Esophagus mucosa (tissue), 1 donor: ENCODE data around the gene CENPK. TPM values are rescaled to one million over a fixed set of nuclear protein-coding genes. Genes with fewer than 3 reads are reported as not detected.

Source experiments
- total RNA-seq: library from RNA; stranded (reverse); gene quantifications from one replicate; pipeline ENCODE4 v1.2.4, GENCODE V29; 2023
- donor health status: DM: yes; HTN: yes; CAD: no.

CENPK gene
- total RNA-seq, 1 donor from 2014 or later: 9.3 TPM

Other genes with a start within 250 kb of the CENPK start
- gene ADAMTS6, start 81.2 kb downstream of the CENPK start, total RNA-seq: 1.2 TPM
- 16.6 TPM for gene PPWD1, start 128 bp upstream of the CENPK start, total RNA-seq
- gene TRIM23, start 61.2 kb upstream of the CENPK start, total RNA-seq: 4.8 TPM
- 1.5 TPM for gene SHLD3, start 61.9 kb upstream of the CENPK start, total RNA-seq
- gene TRAPPC13, start 61.9 kb upstream of the CENPK start, total RNA-seq: 18.9 TPM
- 1.9 TPM for gene SGTB, start 158.9 kb upstream of the CENPK start, total RNA-seq
- 16.0 TPM for gene NLN, start 159.0 kb upstream of the CENPK start, total RNA-seq